Calu3 (cell line): ENCODE data around the gene RTL10. TPM values are rescaled to one million over a fixed set of nuclear protein-coding genes. Genes with fewer than 3 reads are reported as not detected.

Experiments used
- BruUV-seq: library from RNA; stranded (reverse); fragments of 400-500 nt; replicated peaks from 2 replicates; lab custom pipeline; 2021; lab: Mats Ljungman, UMichigan
- CTCF ChIA-PET: fragments of 300-600 bp; sonication (Branson Sonifier 250); formaldehyde crosslinking; loops from one replicate; lab custom pipeline; 2022; ENCODE audit warnings: antibody characterized with exemption; lab: Charles Lee
- DNase-seq: peaks from one replicate; pipeline ENCODE4 v3.0.0; 2022
- H3K27ac Mint-ChIP-seq: one replicate; pipeline ENCODE4 v1.8.0; 2022; ENCODE audit warnings: mixed read lengths; ENCODE audit not compliant: unreplicated experiment
- H3K27me3 Mint-ChIP-seq: one replicate; pipeline ENCODE4 v1.8.0; 2022; ENCODE audit warnings: mixed read lengths; ENCODE audit not compliant: unreplicated experiment
- H3K36me3 Mint-ChIP-seq: one replicate; pipeline ENCODE4 v1.8.0; 2022; ENCODE audit warnings: mild to moderate bottlenecking, moderate library complexity, mixed read lengths; ENCODE audit not compliant: insufficient read depth, unreplicated experiment
- H3K4me1 Mint-ChIP-seq: one replicate; pipeline ENCODE4 v1.8.0; 2022; ENCODE audit warnings: mild to moderate bottlenecking, low read depth, mixed read lengths; ENCODE audit not compliant: unreplicated experiment
- H3K4me3 Mint-ChIP-seq: one replicate; pipeline ENCODE4 v1.8.0; 2022; ENCODE audit warnings: mild to moderate bottlenecking, low read depth, moderate library complexity, mixed read lengths; ENCODE audit not compliant: unreplicated experiment
- H3K9me3 Mint-ChIP-seq: one replicate; pipeline ENCODE4 v1.8.0; 2022; ENCODE audit warnings: low read depth, mixed read lengths; ENCODE audit not compliant: unreplicated experiment
- intact Hi-C: fragments of 100-400 bp; cut with micrococcal nuclease; formaldehyde crosslinking; loops from one replicate; pipeline ENCODE4 v1.10.0; 2022; ENCODE audit not compliant: unreplicated experiment
- total RNA-seq: library from RNA; stranded (reverse); gene quantifications from 2 replicates; pipeline ENCODE4 v1.2.3, GENCODE V29; 2022
- TF ChIP-seq, protein P1 (sequence below): fragments of 200-600 bp; IDR thresholded peaks from one replicate; pipeline ENCODE4 v1.8.0; 2022; ENCODE audit warnings: antibody characterized with exemption; ENCODE audit not compliant: unreplicated experiment

Gene RTL10
- total RNA-seq, 1 experiment from 2014 or later = 26.2 TPM

DNA sequence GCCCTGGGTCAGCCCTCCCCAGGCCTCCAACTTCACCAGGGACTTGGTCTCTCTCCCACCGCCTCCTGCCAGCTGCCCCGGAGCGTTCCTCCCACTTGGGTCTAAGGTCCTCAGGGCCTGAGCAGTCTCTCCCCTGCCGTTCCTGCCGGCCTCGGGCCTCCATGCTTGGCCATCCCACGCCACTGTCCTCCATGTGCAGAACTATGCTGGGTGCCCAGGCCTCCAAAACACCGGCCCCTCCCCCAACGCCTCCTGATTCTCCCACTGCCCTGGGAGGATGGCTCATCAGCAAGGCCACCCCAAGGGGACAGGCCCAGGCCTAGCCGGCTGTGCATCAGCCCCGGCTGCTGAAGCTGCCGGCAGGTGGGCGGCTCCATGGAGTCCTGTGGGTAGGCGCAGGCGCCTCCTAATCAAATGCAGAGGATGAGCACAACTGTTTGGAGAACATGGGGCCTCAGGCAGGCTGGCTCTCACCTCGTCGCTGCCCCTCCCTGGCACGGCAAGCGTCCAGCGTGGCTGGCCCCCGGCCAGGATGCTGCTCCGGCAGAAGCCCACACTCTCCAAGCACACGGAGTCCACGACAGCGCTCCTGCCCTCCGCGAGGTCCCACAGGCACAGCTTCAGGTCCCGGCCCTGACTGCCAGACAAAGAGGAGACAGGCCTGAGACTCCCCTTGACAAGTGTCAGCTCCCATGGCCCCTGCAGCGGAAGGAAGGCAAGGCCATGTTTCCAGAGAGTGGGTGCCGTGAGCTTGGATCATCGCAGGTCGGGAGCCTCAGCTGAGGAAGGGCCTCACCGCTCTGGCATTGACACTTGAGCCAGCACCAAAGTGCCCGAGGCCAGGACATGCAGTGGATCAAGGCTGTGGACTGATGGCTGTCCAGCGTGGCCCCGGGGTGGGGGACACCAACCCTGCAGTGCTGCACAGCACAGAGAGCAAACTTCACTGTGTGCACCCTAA lies 42.6 kb downstream of the RTL10 start:
- CTCF ChIA-PET = no interaction called here
- TF ChIP-seq, protein P1, sequence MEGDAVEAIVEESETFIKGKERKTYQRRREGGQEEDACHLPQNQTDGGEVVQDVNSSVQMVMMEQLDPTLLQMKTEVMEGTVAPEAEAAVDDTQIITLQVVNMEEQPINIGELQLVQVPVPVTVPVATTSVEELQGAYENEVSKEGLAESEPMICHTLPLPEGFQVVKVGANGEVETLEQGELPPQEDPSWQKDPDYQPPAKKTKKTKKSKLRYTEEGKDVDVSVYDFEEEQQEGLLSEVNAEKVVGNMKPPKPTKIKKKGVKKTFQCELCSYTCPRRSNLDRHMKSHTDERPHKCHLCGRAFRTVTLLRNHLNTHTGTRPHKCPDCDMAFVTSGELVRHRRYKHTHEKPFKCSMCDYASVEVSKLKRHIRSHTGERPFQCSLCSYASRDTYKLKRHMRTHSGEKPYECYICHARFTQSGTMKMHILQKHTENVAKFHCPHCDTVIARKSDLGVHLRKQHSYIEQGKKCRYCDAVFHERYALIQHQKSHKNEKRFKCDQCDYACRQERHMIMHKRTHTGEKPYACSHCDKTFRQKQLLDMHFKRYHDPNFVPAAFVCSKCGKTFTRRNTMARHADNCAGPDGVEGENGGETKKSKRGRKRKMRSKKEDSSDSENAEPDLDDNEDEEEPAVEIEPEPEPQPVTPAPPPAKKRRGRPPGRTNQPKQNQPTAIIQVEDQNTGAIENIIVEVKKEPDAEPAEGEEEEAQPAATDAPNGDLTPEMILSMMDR = no peak
- H3K4me3 Mint-ChIP-seq = no peak overlapping the region
- DNase-seq = no peak
- intact Hi-C loops = no loop called here
- peaks cover 2% of the 10 kb centered on the region for H3K4me1 Mint-ChIP-seq
- H3K9me3 Mint-ChIP-seq = no peaks in the 10 kb centered on the region
- H3K27me3 Mint-ChIP-seq = no peaks in the 10 kb centered on the region
- H3K36me3 Mint-ChIP-seq = peaks cover 5% of the 10 kb centered on the region
- H3K27ac Mint-ChIP-seq = no peak overlapping the region
- no TSS peak for BruUV-seq

DNA sequence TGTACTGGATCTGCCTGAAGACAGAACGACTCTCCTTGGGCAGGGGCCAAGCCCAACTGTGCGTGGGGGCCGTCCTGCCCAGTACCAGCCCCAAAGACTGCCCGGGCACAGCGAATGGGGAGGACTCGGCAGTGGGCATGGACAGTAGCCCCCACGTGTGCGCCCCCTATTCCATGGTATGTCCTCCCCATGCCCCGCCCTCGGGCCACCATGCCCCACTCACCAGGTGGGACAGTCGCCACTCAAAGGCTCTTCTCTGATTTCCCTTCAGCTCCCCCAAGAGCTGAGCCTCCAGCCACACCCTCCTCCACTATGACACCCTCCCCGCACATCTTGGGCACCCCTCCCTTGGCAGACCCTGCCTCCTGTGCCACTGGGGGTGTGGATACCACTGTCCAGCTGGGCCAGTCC lies 43.5 kb downstream of the RTL10 start:
- intact Hi-C loops = no loop called here
- H3K4me1 Mint-ChIP-seq = peaks cover 11% of the 10 kb centered on the region
- no TSS peak for BruUV-seq
- CTCF ChIA-PET = no interaction called here
- peaks cover 14% of the 10 kb centered on the region for H3K36me3 Mint-ChIP-seq
- DNase-seq = no peak
- no peaks in the 10 kb centered on the region for H3K9me3 Mint-ChIP-seq
- TF ChIP-seq, protein P1 = no peak
- no peaks in the 10 kb centered on the region for H3K27me3 Mint-ChIP-seq
- no peak overlapping the region for H3K27ac Mint-ChIP-seq
- no peak overlapping the region for H3K4me3 Mint-ChIP-seq

DNA sequence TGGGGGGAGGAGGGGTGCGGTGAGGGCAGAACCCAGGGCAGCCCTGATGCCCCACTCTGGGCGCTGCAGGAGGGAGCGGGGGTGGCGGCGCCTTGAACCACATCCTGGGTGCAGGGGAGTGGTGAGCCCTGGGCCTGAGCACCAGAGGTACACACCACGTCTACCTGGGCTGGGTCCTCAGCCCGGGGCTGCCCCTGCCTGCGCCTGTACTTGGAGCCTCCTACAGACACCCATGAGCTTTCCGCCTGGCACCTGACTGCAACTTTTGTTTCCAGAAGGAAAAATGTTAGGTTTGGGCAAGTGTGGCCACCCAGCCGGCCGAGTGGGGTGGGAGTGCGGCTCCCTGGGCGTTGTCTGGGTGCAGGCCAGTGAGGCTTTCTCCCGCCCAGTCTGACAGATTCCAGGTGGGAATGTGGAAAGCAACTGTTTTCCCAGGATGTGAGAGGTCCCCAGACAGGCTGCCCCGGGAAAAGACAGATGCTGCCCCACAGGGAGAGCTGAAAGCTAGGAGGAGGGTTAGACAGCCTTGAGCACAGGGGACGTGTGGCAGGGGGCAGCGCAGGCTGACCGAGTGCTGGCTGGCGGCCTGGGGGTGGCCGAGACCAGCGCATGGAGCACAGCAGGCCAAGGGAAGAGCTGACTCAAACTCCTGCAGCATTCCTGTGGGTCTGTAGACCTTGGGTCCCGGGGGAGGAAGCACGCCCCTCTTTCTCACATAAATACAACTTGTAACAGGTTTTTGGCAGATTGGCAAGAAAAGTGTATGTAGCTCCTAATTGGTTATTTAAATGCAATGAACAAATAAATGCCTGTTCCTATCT lies 44.1 kb downstream of the RTL10 start:
- BruUV-seq = no TSS peak
- Mint-ChIP-seq H3K27me3 (no peaks in the 10 kb centered on the region), H3K4me1 (peaks cover 17% of the 10 kb centered on the region), H3K27ac (no peak overlapping the region), H3K9me3 (no peaks in the 10 kb centered on the region), H3K4me3 (no peak overlapping the region), H3K36me3 (peaks cover 18% of the 10 kb centered on the region)
- CTCF ChIA-PET = no interaction called here
- TF ChIP-seq, protein P1 = no peak
- no peak for DNase-seq
- intact Hi-C loops = no loop called here

DNA sequence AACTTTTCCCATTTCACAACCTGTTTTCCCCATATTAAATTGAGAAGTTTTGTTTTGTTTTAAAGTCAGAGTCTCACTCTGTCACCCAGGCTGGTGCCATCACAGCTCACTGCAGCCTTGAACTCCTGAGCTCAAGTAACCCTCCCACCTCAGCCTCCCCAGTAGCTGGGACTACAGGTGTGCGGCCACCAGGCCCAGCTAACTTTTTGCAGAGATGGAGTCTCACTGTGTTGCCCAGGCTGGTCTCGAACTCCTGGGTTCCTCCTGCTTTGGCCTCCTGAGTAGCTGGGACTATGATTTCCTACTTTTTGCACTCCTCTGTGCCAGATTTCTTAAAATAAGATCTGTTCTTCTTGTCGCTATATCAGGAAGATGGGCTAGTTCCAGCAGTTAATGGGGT lies 44.9 kb downstream of the RTL10 start:
- H3K4me1 Mint-ChIP-seq = peaks cover 19% of the 10 kb centered on the region
- peaks cover 18% of the 10 kb centered on the region for H3K36me3 Mint-ChIP-seq
- intact Hi-C loops = no loop called here
- CTCF ChIA-PET = no interaction called here
- BruUV-seq = no TSS peak
- no peak overlapping the region for H3K4me3 Mint-ChIP-seq
- DNase-seq = no peak
- no peaks in the 10 kb centered on the region for H3K9me3 Mint-ChIP-seq
- no peak overlapping the region for H3K27ac Mint-ChIP-seq
- TF ChIP-seq, protein P1 = no peak
- H3K27me3 Mint-ChIP-seq = no peaks in the 10 kb centered on the region
